ENCODE results near the gene STC2. TPM values are rescaled to one million over a fixed set of nuclear protein-coding genes. Genes with fewer than 3 reads are reported as not detected.

STC2 gene
- total RNA-seq, 1 donor from 2014 or later: 10.3 TPM

DNA sequence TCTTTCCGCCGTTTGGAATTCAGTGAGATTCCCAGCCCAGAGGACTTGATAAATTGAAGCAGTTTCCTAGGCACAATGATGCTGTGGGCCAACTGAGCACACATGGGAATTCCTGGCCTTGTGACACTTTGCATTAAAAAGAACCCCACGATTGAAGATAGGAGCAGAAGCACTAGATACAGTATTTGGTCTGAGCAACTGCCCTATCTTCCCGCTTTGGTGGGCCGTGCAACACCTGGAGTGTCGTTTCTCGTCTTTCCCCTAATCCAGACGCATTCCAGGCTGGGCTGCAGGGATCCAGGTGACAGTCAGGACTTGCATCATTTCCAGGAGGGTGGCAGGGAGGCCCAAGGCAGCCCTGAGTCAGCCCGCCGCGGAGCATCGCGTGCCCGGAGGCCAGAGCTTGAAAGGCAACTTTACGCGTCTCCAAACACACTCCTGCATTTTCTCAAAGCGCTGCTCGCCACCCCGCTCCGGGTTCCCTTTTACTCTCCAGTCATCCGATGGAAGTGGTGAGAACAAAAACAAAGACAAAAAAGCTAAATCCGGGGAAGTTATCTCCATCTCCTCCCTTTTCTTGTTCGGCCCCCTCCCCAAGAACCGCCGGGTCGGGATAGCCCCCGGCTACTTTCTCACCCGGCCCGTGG lies 753 bp upstream of the STC2 start:
- DNase-seq (ENCODE audit: low spot score): no peak

DNA sequence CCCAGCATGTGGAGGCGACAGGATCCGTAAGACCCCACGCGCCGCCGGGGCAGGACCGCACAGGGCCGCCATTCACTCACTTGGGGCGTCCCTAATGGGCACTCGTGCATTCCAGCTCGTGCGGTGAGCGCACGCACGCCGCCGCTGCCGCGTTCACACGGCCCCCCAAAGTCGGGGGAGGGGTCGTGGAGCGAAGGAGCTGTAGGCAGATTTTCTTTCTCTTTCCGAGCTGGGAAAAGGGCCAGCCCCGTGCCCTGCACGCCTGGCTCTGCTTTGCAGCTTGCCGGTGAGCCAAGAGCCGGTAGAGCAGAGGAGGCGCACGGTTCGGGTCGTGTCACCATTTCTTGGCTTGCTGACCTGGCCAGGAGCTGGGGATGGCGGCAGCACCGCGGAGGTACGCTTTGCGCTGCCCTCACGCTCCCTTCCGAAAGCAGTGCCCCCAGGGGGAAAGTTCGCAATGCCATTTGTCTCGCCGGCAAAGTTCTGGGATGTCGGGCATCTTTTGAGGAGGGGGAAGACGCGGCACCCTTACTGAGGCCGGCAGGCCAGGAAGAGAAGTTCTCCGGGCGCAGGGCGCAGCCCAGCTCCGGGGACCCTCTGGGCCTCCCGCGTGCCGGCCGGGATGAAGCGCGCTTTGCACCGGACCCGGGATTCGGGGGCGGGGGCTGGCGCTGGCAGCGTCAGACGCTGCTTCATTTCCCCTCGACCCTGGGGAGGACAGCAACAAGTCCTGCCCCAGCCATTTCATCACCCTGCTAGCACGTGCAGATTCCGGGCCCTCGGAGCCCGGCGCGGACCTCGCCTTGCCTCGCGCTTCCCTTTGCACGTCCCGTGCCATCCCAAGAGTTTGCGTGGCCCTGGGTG lies 898 bp downstream of the STC2 start:
- DNase-seq (ENCODE audit: low spot score): no peak

DNA sequence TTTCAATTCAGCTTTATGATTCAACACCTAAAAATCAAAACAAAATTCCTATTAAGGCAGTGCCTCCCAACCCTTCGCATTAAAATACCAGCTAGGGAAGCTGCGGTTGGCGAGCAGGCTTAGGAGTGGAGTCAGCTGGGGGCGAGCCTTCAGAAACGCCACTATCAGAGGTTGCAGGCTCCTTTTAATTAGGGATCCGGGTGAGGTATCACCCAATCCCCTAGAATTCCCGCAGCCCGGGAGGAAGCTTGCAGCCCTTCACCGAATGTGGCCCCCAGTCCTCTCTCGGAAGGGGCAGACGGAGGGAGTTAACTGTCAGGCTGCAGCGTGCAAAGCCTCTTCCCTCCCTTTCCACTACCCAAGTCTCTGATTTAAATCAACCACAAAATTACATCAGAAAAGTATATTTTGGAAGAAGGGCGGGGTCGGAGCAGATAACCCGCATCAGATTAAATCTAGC lies 1.7 kb downstream of the STC2 start:
- DNase-seq (ENCODE audit: low spot score): no peak

DNA sequence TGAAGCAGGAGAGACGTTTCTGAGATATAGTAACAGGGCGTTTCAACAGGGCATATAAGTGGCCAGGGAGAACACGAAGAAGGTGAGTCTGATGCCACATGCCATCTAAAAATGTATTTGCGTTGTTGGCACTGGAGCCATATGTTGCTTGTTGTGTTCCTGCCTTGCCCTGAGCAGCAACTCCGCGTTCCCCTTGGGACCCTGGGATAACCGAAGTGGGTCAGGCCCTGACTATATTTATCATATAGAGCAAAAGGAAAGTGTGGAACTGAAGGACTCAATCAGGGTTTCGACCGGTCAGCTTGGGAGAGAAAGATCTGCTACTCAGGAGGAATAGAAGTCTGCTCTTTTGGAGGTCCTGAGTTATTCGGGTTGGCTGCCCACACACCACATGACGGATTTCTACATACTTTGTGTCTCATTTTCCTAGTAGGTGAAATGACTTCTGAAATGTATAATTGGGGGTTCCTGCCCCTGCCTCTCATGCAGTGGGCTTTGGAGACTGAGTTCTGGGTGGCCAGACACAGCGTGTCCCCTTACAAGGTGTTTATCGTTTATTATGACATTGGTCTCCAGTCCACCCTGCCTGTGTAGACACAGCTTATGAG lies 3.0 kb downstream of the STC2 start:
- DNase-seq (ENCODE audit: low spot score): no peak

DNA sequence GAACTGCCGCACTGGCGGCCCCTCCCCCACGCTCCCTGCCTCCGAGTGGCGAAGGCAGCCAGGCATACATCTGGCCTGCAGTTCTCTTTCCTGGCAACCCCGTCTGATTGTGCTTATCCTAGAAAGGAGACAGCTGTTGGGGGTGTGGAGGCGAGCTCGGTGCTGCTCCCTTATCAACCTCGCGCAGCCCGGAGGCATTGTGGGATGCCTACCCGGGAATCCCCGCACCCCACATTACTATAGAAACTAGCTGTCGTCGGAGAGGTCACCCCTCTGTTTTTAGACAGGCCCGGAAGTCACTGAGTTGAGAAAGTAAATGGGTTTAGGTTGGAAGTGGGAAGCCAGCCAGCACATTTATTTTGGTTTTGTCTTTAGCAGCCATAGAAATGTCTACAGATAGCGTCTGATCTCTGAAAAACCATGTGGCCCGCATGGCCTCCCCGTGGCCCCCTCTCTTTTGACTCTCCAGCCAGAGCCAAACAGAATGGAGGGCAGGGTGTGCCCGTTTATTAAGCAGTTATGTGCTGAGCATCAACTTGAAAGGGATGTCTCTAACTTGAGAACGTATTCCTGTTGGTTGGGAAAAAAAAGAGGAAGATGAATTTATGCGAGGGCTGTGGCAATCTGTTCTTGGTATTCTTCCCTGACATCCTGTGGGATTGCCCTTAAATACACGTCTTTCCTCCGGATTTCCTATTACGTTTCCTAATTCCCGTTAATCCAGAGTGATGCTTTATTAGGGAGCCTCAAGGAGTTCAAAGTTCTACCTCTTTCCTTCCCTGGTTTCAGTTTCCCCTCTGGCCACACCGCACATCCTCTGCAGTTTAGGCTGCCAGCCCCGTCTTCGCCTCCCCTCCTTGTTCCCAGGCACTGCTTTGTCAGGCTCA lies 3.9 kb downstream of the STC2 start:
- peak; percentile 65 for DNase-seq (ENCODE audit: low spot score)

DNA sequence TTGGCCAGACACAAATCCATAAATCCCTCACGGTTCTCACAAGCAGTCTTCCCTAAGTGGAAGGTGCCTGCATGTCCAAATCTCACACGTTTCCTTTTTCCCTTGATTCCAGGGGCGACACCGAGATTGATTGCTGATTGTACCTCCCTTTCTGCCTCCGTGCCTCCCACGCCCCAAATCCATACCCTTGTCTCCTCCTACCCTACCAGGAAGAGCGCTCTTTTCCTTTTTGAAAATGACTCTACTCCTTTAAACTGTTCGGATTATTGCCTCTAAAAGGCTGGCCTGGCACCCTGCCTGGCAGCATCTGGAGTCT lies 4.5 kb downstream of the STC2 start:
- DNase-seq (ENCODE audit: low spot score): no peak

DNA sequence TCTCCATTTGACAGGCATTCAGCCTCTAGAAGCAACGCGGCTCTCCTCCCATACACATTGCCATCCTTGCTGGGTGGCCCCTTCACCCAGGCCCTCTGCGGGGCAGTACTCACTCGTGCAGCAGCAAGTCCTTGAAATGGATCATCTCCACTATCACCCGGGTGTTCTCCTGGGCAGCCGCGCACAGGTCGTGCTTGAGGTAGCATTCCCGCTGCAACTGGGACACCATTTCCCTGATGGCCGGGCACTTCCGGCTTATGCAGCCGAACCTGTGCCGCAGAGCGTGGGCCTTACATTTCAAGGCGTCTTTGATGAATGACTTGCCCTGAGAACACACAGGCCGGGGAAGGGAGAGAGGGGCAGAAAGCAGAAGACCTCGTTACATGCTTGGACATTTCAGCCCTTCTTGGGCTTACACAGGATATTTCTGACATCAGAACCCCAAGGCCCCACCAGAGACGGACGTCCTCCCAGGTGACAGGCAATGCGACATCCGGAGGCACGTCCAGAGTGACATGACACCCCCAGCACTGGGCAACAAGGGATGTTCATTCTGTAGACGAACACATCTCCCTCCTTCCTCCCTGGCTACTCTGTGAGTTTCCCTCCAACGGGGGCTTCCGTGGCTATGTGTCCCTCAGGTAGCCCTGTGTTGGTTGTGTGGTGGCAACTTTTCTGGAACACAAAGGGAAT lies 5.0 kb downstream of the STC2 start:
- no peak for DNase-seq (ENCODE audit: low spot score)

DNA sequence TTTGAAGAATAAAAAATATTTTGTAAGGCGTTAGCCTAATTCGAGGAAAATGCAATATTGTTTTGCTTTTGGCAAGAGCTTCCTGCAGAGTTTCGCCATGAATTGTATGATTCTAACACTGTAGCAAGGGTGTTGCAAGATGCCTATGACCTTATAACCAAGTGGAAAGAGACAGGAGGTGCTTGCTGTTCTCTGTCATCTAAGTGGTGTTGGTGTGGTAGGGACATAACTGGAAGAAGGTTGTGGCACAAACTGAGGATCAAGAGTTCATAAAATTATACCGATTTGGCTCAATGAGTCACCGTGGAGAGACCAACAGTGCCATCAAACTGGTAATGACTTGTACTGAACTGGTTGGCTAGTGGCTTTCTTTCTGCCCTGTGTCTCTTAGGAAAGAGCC lies 6.3 kb downstream of the STC2 start:
- DNase-seq (ENCODE audit: low spot score): no peak

DNA sequence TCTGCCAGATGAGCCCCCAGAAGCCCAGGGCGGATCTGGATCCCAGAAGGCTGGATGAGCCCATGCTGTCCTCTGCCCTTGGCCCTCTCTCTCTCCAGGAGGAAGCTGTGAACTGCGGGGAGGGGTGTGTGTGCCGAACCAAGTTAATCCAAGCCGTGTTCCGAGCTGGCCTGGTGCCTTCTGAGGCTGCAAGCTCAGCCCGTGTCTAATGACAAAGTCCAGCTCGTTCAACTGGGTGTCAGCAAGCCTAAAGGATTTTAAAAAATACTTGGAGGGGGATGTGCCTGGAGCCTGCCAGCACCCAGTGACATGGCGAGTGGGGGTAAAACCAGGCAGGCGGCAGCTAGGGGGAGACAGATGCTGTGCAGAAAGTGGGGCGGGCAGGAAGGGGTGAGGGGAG lies 8.0 kb downstream of the STC2 start:
- DNase-seq (ENCODE audit: low spot score): peak; percentile 47

DNA sequence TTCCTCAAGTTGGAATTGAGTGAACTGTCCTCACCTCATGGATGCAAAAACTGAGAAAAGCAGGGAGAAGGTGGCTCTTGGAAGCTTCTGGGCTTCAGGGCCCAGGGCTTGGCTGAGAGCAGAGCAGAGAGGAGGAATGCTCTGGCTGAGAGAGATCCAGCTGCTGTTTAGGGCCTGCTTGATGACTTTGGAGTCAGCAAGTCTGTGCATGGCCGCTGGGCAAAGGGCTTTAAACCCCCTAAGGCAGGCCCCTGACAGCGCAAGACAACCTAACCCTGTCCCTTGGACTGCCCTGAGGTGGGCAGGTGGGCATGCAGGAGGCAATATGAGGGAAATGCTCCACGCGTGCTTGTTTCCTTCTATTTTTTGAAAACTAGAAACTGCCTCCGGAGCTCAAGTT lies 8.6 kb downstream of the STC2 start:
- no peak for DNase-seq (ENCODE audit: low spot score)

DNA sequence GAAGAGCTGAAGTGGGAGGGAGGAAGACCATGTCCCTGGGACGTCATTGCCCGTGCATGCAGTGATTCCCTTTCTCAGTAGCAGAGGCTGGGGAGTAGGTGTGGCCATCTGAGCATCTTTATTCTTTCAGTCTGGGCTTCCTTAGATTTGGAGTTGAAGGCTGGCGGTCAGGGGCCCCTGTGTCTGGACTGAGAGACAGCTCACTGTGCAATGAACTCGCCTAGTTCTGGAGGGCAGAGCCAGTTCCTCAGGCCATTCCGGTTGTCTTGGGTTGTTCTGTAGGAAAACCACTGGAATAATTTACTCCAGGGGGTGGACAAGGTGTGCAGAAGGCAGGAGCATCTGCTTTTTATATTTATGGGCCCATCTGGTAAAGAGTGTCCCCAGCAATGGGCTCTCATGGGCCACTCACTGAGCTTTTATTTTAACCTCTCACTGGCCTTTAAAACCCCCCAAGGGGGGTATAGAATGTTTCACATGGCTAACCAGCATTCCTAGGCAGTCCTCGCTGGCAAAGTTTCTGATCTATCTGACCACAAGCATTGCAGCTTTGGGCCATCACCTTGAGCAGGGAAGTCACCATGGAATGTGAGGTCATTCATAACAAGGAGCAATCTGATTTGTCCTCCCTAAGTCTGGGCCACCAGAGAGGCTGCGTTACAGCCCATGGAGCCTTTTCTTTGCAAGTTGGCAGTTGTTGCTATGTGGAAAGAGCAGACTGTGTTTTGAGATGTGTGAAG lies 9.2 kb downstream of the STC2 start:
- no peak for DNase-seq (ENCODE audit: low spot score)

DNA sequence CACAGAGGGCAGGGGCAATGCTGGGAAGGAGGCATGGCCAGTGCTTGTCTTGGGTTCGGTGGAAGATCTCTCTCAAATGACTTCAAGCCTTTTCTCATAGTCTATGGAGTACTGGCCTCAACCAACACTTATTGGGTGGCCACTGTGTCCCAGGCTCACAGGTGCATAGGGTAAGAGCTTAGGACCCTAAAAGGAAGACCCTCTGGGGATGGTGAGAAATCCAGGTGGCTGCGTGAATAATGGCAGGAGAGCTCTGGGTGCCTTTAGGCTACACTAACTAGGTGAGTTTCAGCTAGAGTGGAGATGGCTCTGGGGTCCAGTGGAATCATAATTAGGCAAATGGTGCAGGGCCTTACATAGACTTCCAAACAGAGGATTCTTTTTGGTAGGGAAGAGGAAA lies 9.9 kb downstream of the STC2 start:
- no peak for DNase-seq (ENCODE audit: low spot score)

DNA sequence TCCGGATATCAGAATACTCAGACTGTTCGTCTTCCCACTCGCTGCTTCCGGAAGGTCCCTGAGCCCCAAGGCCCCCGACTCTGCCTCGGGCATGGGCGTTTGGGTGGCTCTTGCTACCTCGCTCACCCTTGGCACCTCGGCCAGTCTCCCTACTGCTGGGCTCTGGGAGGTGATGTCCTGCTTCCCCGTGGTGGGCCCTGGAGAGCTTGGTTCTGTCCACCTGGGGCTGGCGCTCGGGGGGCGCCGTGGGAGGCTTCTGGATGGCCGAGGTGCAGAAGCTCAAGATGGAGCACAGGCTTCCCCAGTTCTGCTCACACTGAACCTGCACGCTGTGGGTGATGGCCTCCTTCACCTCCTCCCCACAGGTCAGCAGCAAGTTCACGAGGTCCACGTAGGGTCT lies 10.4 kb downstream of the STC2 start:
- no peak for DNase-seq (ENCODE audit: low spot score)

DNA sequence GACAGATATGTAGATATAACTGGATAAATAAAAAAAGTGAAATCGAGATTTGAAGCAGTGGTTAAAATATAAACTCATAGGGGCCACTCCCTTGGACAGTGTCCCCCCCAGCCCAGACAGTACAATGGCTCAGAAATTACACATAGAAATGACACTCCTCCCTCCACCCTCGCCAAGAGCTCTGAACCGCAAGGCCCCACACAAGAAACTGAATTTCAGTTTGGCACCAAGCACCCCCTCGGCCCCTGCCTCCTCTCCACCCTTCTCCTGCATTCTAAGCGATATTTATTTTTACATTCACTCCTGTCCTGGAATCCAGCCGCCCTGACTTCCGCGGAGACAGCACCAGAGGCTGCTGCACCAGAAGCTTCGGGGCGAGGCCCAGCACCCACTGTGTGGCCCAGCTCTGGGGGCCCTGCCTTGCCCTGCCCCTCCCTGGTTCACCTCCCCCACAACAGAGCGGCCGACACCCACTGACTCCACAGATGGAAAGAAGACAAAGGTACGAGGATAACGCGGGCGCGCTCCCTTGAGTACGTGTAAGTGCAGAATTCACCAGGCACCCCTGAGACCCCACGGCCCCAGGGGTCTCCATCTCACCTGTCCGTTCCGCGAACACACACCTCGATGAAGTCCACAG lies 11.0 kb downstream of the STC2 start:
- DNase-seq (ENCODE audit: low spot score): no peak

DNA sequence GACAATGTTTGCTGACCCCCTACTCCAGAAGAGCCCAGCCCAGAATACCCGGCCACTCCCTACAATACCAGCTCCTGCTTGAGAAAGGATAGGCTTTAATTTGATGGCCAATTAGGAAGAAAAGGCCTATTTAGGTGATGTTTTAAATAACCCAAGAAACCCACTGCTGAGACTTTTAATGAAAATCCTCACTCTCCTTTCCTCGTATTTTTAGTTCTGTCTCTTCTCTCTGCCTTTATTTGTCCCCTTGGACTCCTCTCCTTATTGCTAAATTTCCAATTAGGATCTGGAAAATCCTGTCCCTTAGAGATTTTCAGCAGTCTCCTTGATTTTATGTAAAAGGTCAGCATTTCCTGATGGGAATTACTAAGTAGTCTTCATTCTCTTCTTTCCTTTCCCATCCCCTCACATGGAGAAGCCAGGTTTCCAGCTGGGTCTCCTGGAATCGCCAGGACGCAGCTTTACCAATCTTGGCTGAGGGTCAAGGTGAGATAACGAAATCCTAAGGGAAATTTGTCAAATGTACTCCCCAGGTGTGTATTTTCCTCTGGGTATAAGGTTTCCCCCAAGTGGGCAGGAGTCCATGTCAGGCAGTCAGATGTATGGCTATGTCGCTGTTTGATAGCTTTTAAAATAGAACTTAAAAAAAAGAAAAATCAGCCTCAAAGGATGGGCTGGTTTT lies 11.7 kb downstream of the STC2 start:
- no peak for DNase-seq (ENCODE audit: low spot score)

DNA sequence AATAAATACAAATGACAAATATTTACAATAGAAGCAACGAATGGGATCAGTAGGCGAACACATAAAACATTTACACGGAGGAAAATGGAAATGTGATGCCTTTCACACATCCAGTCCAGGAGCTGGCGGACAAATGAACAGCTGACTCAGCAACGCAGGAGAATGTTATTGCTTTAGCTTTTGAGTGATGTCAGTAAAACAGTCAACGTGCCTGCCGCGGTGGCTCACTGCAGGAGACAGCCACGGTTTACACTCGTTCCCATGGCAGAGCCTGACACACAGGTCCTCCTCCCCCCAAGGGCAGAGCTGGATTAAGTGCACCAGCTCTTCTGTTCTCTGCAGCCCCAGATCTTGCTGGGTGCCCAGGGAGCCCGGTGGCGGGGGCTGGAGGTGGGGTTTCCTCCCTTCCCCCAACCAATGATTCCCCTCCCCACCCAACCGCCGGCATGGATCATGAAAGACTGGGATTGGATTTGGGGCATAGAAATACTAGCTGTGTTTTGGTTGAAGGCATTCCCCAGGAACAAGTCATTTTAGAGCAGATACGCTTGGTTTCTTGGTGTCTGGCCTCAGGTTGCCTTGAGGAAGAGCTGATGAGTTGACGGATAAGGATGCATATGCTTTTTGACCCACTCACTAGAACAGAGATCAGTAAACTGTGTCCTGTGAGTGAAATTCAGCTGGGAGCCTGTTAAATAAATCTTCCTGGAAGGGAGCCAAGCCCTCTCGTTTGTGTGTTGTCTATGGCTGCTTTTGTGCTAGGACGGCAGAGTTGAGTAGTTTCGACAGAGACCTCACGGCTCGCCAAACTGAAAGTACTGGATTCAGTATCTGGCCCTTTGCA lies 12.5 kb downstream of the STC2 start:
- DNase-seq (ENCODE audit: low spot score): no peak

DNA sequence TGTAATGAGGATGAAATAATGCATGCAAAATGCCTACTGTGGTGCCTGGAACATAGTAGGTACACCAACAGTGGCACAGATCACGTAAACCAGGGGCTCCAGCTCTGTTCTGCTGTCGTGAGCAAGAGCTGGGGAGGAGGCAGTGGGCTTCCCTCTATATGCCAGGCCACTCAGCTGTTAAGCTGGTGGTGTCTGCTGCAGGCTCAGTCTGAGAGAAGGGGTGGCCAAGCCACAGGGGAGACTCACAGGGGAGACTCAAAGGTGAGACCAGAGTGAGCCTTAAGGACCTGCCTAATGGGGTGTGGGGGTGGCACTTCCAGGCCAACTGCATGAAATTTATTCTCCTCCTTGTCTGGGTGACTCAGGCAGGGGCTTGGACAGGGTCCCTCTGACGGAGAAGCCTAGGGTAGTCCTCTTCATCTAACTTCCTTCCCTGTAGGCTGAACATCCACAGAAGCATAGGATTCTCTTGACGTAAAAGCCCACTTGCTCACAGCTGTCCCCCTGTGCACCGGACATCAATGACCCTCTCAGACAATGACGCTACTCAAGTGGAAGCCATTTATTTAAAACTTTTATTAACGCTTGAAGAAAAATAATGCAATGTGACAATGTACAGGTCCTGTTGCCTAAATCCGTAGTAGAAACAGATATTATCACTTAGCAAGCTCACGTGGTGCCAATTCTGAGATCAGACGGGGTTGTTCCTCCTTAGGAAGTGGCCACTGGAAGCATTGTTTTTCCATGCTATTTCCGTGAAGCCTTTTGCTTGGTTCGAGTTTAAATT lies 13.9 kb downstream of the STC2 start:
- no peak for DNase-seq (ENCODE audit: low spot score)

DNA sequence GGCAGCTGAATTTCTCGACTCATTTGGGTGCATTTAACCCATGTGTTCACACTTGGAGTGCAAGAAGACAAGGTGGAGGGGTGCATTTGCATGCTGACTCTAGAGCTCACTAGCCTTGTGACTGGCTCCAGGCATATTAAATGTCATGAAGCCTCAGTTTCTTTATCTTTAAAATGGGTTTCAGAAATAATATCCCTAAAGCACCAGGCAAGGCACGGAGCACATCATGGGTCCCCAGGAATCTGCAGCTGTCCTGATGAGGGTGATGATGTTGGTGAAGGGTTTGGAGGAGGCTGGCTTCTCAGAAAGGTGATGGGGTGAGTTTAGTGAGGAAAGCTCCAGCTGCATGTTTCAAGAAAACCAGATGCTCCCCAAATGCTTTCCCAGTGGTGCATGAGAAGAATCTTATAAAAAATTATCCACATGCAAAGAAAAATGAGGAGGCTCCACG lies 14.8 kb downstream of the STC2 start:
- no peak for DNase-seq (ENCODE audit: low spot score)
